ENCODE data around the gene NADK2. TPM values are rescaled to one million over a fixed set of nuclear protein-coding genes. Genes with fewer than 3 reads are reported as not detected.

Gene NADK2
- total RNA-seq, 1 donor from 2014 or later: 40.2 TPM

GRCh38 chr5:36214436-36214835 is 27.3 kb downstream of the NADK2 start:
- peaks cover 26% of the 10 kb centered on the region for H3K36me3 Mint-ChIP-seq
- no peaks in the 10 kb centered on the region for H3K27me3 Mint-ChIP-seq (ENCODE audit: low read depth)
- no peak for DNase-seq (ENCODE audit: low spot score in 2 of 2, unreplicated experiment in 2 of 2)
- H3K4me3 Mint-ChIP-seq: no peak overlapping the region
- peaks cover 3% of the 10 kb centered on the region for H3K4me1 Mint-ChIP-seq
- H3K27ac Mint-ChIP-seq: no peak overlapping the region
- TF ChIP-seq CTCF (IDR thresholded peaks at IDR 0.05; ENCODE audit: unreplicated experiment): no peak
- H3K9me3 Mint-ChIP-seq: no peaks in the 10 kb centered on the region

GRCh38 chr5:36209664-36210063 is 32.1 kb downstream of the NADK2 start:
- Mint-ChIP-seq H3K4me3 (no peak overlapping the region), H3K27me3 (ENCODE audit: low read depth) (no peaks in the 10 kb centered on the region), H3K36me3 (peaks cover 28% of the 10 kb centered on the region), H3K27ac (no peak overlapping the region), H3K9me3 (no peaks in the 10 kb centered on the region), H3K4me1 (no peaks in the 10 kb centered on the region)
- no peak for TF ChIP-seq CTCF (IDR thresholded peaks at IDR 0.05; ENCODE audit: unreplicated experiment)
- DNase-seq (ENCODE audit: low spot score in 2 of 2, unreplicated experiment in 2 of 2): no peak

- Mint-ChIP-seq H3K27ac (no peak overlapping the region), H3K27me3 (ENCODE audit: low read depth) (no peaks in the 10 kb centered on the region), H3K4me3 (no peak overlapping the region), H3K36me3 (peaks cover 24% of the 10 kb centered on the region), H3K4me1 (peaks cover 1% of the 10 kb centered on the region), H3K9me3 (no peaks in the 10 kb centered on the region)
- TF ChIP-seq CTCF (IDR thresholded peaks at IDR 0.05; ENCODE audit: unreplicated experiment): no peak
- no peak for DNase-seq (ENCODE audit: low spot score in 2 of 2, unreplicated experiment in 2 of 2)
Observed at GRCh38 chr5:36208786-36209185, 32.9 kb downstream of the NADK2 start.

- no peak for TF ChIP-seq CTCF (IDR thresholded peaks at IDR 0.05; ENCODE audit: unreplicated experiment)
- peaks cover 12% of the 10 kb centered on the region for H3K4me1 Mint-ChIP-seq
- H3K27me3 Mint-ChIP-seq (ENCODE audit: low read depth): no peaks in the 10 kb centered on the region
- no peak overlapping the region for H3K4me3 Mint-ChIP-seq
- H3K36me3 Mint-ChIP-seq: peaks cover 22% of the 10 kb centered on the region
- H3K9me3 Mint-ChIP-seq: no peaks in the 10 kb centered on the region
- DNase-seq (ENCODE audit: low spot score in 2 of 2, unreplicated experiment in 2 of 2): no peak
- no peak overlapping the region for H3K27ac Mint-ChIP-seq
Observed at GRCh38 chr5:36206913-36207312, 34.8 kb downstream of the NADK2 start.

- TF ChIP-seq CTCF (IDR thresholded peaks at IDR 0.05; ENCODE audit: unreplicated experiment): no peak
- DNase-seq (ENCODE audit: low spot score in 2 of 2, unreplicated experiment in 2 of 2): no peak
- H3K27ac Mint-ChIP-seq: no peak overlapping the region
- H3K36me3 Mint-ChIP-seq: peaks cover 19% of the 10 kb centered on the region
- H3K4me3 Mint-ChIP-seq: no peak overlapping the region
- H3K27me3 Mint-ChIP-seq (ENCODE audit: low read depth): no peaks in the 10 kb centered on the region
- no peaks in the 10 kb centered on the region for H3K9me3 Mint-ChIP-seq
- H3K4me1 Mint-ChIP-seq: peaks cover 12% of the 10 kb centered on the region
Observed at GRCh38 chr5:36205329-36205728, 36.4 kb downstream of the NADK2 start.

GRCh38 chr5:36202521-36202961 is 39.2 kb downstream of the NADK2 start:
- Mint-ChIP-seq H3K4me3 (no peak overlapping the region), H3K4me1 (peaks cover 22% of the 10 kb centered on the region), H3K36me3 (peaks cover 23% of the 10 kb centered on the region), H3K27ac (no peak overlapping the region), H3K9me3 (no peaks in the 10 kb centered on the region), H3K27me3 (ENCODE audit: low read depth) (no peaks in the 10 kb centered on the region)
- TF ChIP-seq CTCF (IDR thresholded peaks at IDR 0.05; ENCODE audit: unreplicated experiment): no peak
- DNase-seq (ENCODE audit: low spot score in 2 of 2, unreplicated experiment in 2 of 2): no peak
